Stimulated activated CD8-positive, alpha-beta memory T cell treated with anti-CD3 and anti-CD28 coated beads, Interleukin-2, amount 100 ng/mL, for 1 hour (primary cell): ENCODE data around the gene BID.

Source experiments
- DNase-seq, 2 donors: peaks; one replicate each; pipeline ENCODE4 v3.0.0-alpha.2; 2020; ENCODE audit warnings: low read depth in 2 of 2

BID gene

GRCh38 chr22:17738386-17739128 lies 35.7 kb downstream of the BID start:
- no peak for DNase-seq

GRCh38 chr22:17734187-17734586 lies 40.1 kb downstream of the BID start:
- no peak for DNase-seq

GRCh38 chr22:17733466-17733865 lies 40.8 kb downstream of the BID start:
- no peak for DNase-seq

GRCh38 chr22:17732251-17732854 lies 41.9 kb downstream of the BID start:
- DNase-seq = no peak

- DNase-seq = no peak
Observed at GRCh38 chr22:17729561-17729960, 44.7 kb downstream of the BID start.

- no peak for DNase-seq
Observed at GRCh38 chr22:17728786-17729185, 45.5 kb downstream of the BID start.

- no peak for DNase-seq
Observed at GRCh38 chr22:17726928-17727897, 47.1 kb downstream of the BID start.

- no peak for DNase-seq
Observed at GRCh38 chr22:17726006-17726927, 48.0 kb downstream of the BID start.

GRCh38 chr22:17725500-17725796 lies 48.8 kb downstream of the BID start:
- no peak for DNase-seq

GRCh38 chr22:17724678-17725499 lies 49.4 kb downstream of the BID start:
- DNase-seq = no peak

GRCh38 chr22:17724241-17724640 lies 50.0 kb downstream of the BID start:
- no peak for DNase-seq

- no peak for DNase-seq
Observed at GRCh38 chr22:17719911-17720310, 54.4 kb downstream of the BID start.

- no peak for DNase-seq
Observed at GRCh38 chr22:17717708-17718107, 56.6 kb downstream of the BID start.

GRCh38 chr22:17716529-17716928 lies 57.7 kb downstream of the BID start:
- no peak for DNase-seq

- no peak for DNase-seq
Observed at GRCh38 chr22:17712441-17712840, 61.8 kb downstream of the BID start.

- DNase-seq = no peak
Observed at GRCh38 chr22:17710023-17710422, 64.2 kb downstream of the BID start.

- no peak for DNase-seq
Observed at GRCh38 chr22:17707526-17707925, 66.7 kb downstream of the BID start.

GRCh38 chr22:17706947-17707346 lies 67.3 kb downstream of the BID start:
- no peak for DNase-seq

GRCh38 chr22:17705951-17706900 lies 68.0 kb downstream of the BID start:
- DNase-seq = no peak

GRCh38 chr22:17705546-17705945 lies 68.7 kb downstream of the BID start:
- DNase-seq = no peak
